Keratinocyte (primary cell): ENCODE results near the gene HDLBP.

Experiments
- CTCF ChIP-seq, 3 experiments: IDR thresholded peaks in 1 of 3; conservative IDR thresholded peaks in 1 of 3; optimal IDR thresholded peaks in 1 of 3; 2 replicates in 2 of 3; 3 replicates in 1 of 3; pipeline versions ENCODE3 to v1.5.1; 2011; ENCODE audit warnings: low read length in 3 of 3, mild to moderate bottlenecking in 3 of 3, moderate library complexity in 2 of 3, control low read depth in 1 of 3, inconsistent platforms in 1 of 3; ENCODE audit not compliant: insufficient read depth in 2 of 3; ENCODE audit errors: extremely low read depth in 1 of 3
- EZH2 ChIP-seq: IDR thresholded peaks from one replicate; pipeline ENCODE4 v1.6.1; 2012; ENCODE audit warnings: inconsistent platforms, mild to moderate bottlenecking, low read length, moderate library complexity

- TF ChIP-seq CTCF (optimal IDR thresholded peaks at IDR 0.05 in 1 of 3, IDR thresholded peaks at IDR 0.05 in 1 of 3, conservative IDR thresholded peaks at IDR 0.05 in 1 of 3; ENCODE audit: extremely low read depth in 1 of 3, insufficient read depth in 2 of 3, low read length in 3 of 3) (no peak), EZH2 (no peak)
Observed at GRCh38 chr2:241225545-241225944, 89.9 kb downstream of the HDLBP start.
